Right lobe of liver (tissue), 6 donors: Measurements from ENCODE around the gene TNXB. TPM values are rescaled to one million over a fixed set of nuclear protein-coding genes. Genes with fewer than 3 reads are reported as not detected.

ENCODE experiments used
- ATAC-seq, 4 donors: fragments of 200-7000 bp; cut with Tn5 transposase; one replicate each; pipeline ENCODE4 v1.9.1; 2020; ENCODE audit warnings: mild to moderate bottlenecking in 4 of 4, moderate library complexity in 4 of 4
- DNase-seq, 3 donors: peaks; one replicate each; pipeline ENCODE4 v3.0.0-alpha.2; 2020
- H3K27ac ChIP-seq, 3 donors: fragments of 200-600 bp; one replicate each; pipeline ENCODE4 v1.8.0; 2022
- H3K27me3 ChIP-seq, 2 donors: fragments of 200-600 bp; one replicate each; pipeline ENCODE4 v1.8.0; 2022
- H3K36me3 ChIP-seq, 4 donors: fragments of 200-600 bp; sonication (generic) in 1 of 4; one replicate each; pipeline versions ENCODE4 v1.5.1 to v1.8.0; 2017 to 2022; ENCODE audit warnings: control low read depth in 1 of 4
- H3K4me1 ChIP-seq, 4 donors: fragments of 200-600 bp; sonication (generic) in 1 of 4; one replicate each; pipeline versions ENCODE4 v1.5.1 to v1.8.0; 2017 to 2022; ENCODE audit warnings: control low read depth in 1 of 4
- H3K4me3 ChIP-seq, 3 donors: fragments of 200-600 bp; one replicate each; pipeline ENCODE4 v1.8.0; 2022
- H3K9me3 ChIP-seq, 4 donors: fragments of 200-600 bp; sonication (generic) in 1 of 4; one replicate each; pipeline versions ENCODE4 v1.5.1 to v1.8.0; 2017 to 2022; ENCODE audit warnings: control low read depth in 1 of 4
- POLR2A ChIP-seq: fragments of 450-650 bp; IDR thresholded peaks from one replicate; pipeline ENCODE4 v1.6.1; 2017; ENCODE audit warnings: antibody characterized with exemption, mild to moderate bottlenecking
- WGBS: methylation state at CpG from one replicate; pipeline ENCODE4 v1.1.6; 2018; ENCODE audit warnings: low coverage, low lambda C conversion rate; ENCODE audit not compliant: insufficient coverage; ENCODE audit errors: missing lambda C conversion rate; 5-methylcytosine and 5-hydroxymethylcytosine counted together
- intact Hi-C, 2 donors: fragments of 100-400 bp; cut with DNase I; formaldehyde crosslinking; loops; one replicate each; pipeline versions ENCODE4 v1.11.2 to v1.14.1; 2022
- total RNA-seq, 6 experiments: library from RNA; depleted of rRNA in 2 of 6; stranded (reverse); fragments of >200 nt in 2 of 6; fragmentation: NEBNext Ultra II Directional in 3 of 6; extraction: Animal tissue kit (Norgen Biotek cat#: 25700) in 3 of 6; gene quantifications; one replicate each; pipeline versions ENCODE4 v1.1.0 to v1.2.4, GENCODE V29; 2016 to 2023
- TF ChIP-seq, protein P1 (sequence below), 4 donors: fragments of 200-600 bp in 3 of 4; fragments of 450-650 bp in 1 of 4; IDR thresholded peaks; one replicate each; pipeline versions ENCODE4 v1.5.1 to v1.8.0; 2016 to 2022; ENCODE audit warnings: antibody characterized with exemption in 4 of 4, mild to moderate bottlenecking in 2 of 4
- donor health status: DM: no; HTN: yes; CAD: no.
- donor health status: DM: no; HTN: no; CAD: no.
- donor health status: DM: no; HTN: no; CAD: no.
- donor health status: DM: no; HTN: yes; CAD: no.
- donor health status: DM: no; HTN: yes; CAD: no.

Gene TNXB
- total RNA-seq, 6 experiments from 2014 or later = 7.2 to 28.3 (median 10.3) TPM

DNA sequence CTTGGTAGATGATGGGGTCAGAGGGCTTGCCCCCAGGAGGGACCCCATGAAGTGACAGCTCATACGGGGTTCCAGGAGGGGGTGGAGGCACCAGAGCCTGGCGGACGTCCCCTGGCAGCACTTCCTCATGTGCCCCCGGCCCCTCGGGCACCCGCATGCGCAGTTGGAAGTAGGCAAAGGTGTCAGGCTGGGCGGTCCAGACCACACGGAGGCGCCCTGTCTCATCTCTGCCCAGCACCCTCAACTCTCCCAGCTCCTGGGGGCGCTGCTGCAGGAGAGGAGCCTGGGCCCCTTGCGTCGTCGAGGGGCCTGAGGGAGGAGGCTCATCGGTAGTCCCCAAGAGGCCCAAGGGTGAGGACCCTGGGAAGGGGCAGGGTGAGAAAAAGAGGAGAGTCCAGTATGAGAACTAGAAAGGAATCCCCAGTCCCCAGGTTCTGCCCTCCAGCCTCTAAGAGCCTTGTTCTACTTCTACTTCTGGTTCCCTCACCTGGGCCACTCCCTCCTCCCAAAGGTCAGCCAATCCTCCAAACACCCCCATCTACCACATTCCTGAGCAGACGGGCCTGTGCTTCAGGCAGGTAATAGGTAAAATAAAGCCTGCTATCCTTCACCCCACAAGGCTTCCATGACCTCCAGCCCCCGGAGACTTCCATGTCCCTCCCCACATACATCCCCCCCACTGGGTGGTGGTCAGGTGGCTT is 23.2 kb downstream of the TNXB start:
- H3K4me3 ChIP-seq = no peak overlapping the region
- no peak for TF ChIP-seq POLR2A
- TF ChIP-seq, protein P1, sequence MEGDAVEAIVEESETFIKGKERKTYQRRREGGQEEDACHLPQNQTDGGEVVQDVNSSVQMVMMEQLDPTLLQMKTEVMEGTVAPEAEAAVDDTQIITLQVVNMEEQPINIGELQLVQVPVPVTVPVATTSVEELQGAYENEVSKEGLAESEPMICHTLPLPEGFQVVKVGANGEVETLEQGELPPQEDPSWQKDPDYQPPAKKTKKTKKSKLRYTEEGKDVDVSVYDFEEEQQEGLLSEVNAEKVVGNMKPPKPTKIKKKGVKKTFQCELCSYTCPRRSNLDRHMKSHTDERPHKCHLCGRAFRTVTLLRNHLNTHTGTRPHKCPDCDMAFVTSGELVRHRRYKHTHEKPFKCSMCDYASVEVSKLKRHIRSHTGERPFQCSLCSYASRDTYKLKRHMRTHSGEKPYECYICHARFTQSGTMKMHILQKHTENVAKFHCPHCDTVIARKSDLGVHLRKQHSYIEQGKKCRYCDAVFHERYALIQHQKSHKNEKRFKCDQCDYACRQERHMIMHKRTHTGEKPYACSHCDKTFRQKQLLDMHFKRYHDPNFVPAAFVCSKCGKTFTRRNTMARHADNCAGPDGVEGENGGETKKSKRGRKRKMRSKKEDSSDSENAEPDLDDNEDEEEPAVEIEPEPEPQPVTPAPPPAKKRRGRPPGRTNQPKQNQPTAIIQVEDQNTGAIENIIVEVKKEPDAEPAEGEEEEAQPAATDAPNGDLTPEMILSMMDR (IDR thresholded peaks at IDR 0.05) = no peak
- intact Hi-C loops = no loop called here
- H3K4me1 ChIP-seq = peaks cover 0 to 4% (median 0%) of the 10 kb centered on the region in 4 donors
- H3K36me3 ChIP-seq = no peaks in the 10 kb centered on the region
- ATAC-seq (no peak), DNase-seq (peak in 1 of 3 donors; percentile 39)
- no peak overlapping the region for H3K27ac ChIP-seq
- no peaks in the 10 kb centered on the region for H3K9me3 ChIP-seq
- no peaks in the 10 kb centered on the region for H3K27me3 ChIP-seq
- WGBS = 82% methylated on average over 12 of the region's 17 CpGs

DNA sequence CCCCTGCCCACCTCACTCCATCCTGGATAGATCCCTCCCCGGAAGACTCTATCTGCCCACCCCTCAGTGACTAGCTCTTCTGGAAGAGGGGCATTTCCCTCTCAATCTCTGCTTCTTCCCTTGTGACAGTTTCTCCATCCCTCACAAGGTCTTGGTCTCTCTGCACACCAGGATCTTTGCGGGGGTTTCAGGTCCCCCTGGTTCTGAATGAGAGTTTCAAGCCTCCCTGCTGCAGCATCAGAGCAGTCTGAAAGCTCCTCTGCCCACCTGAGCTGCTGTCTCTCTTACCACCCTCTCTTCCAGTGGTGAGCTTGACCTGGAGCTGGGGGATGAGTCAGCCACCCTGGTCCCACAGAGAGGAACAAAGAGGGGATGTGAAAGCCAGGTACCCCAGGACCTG is 24.4 kb downstream of the TNXB start:
- TF ChIP-seq, protein P1 (IDR thresholded peaks at IDR 0.05) = no peak
- TF ChIP-seq POLR2A = no peak
- WGBS = 81% methylated on average over 2 of the region's 2 CpGs
- Histone ChIP-seq H3K27me3 (no peaks in the 10 kb centered on the region), H3K36me3 (no peaks in the 10 kb centered on the region), H3K9me3 (no peaks in the 10 kb centered on the region), H3K4me3 (no peak overlapping the region), H3K4me1 (peaks cover 0 to 4% (median 0%) of the 10 kb centered on the region in 4 donors), H3K27ac (no peak overlapping the region)
- DNase-seq (no peak), ATAC-seq (no peak)
- intact Hi-C loops = no loop called here

DNA sequence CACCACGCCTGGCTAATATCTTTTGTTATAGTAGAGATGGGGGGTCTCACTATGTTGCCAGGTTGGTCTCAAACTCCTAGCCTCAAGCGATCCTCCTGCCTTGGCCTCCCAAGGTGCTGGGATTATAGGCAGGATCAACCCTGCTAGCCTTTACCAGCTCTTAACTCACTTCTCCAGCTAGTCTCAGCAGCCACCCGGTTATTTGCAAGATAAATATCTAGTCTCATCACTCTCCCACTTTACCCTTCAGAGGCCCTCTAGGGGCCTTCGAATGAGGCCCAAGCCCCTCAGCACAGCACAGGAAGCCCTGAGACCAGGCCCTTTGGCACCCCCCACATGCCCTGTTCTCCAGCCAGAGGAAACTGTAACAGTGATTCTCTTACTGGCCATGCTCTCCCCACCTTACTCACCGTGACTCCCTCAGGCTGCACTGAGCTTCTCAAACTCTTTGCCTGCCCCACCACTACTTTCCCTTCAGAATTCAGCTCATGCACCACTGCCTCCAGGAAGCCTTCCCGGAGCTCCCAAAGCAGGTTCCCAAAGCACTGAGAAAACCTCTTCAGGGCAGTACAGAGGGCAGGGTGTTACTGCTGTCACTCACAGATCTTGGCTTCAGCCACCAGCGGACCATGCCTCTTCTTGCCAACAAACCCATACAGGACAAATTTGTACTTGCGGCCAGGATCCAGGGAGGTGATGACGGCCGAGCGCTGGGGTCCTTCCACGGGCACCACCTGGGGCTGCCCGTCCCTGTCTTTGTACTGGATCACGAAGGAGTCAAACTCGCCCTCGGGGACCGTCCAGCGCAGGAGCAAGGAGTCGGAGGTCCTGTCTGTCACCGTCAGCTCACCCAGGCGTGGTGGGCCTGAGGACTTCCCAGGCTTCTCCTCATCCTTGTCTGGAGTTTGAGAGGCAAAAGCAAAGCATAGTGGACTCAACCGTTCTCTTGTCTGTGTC is 25.0 kb downstream of the TNXB start:
- Histone ChIP-seq H3K9me3 (no peaks in the 10 kb centered on the region), H3K36me3 (no peaks in the 10 kb centered on the region), H3K4me1 (peaks cover 0 to 4% (median 0%) of the 10 kb centered on the region in 4 donors), H3K4me3 (no peak overlapping the region), H3K27me3 (no peaks in the 10 kb centered on the region), H3K27ac (no peak overlapping the region)
- no peak for ATAC-seq
- TF ChIP-seq POLR2A = no peak
- TF ChIP-seq, protein P1 (IDR thresholded peaks at IDR 0.05) = no peak
- WGBS = 81% methylated on average over 5 of the region's 22 CpGs
- DNase-seq = no peak
- intact Hi-C loops = no loop called here

DNA sequence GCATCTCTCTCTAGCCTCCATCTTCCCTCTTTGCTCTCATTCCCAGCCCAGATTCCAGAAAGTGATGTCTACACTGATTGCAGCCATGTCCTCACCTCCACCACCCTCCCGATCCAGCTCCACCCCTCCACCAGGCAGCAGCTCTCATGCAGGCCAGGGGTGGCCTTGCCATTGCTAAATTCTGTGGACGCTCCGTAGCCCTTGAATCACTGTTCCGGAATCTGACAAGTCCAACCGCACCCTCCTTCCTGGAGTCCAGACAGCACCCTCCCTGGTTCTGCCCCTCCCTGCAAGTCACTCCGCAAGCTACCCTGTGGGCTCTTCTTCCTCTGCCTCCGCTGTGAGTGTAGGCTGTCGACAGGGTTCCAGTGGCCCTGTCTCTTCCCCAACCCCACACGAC is 26.2 kb downstream of the TNXB start:
- H3K36me3 ChIP-seq = no peaks in the 10 kb centered on the region
- TF ChIP-seq, protein P1 (IDR thresholded peaks at IDR 0.05) = no peak
- TF ChIP-seq POLR2A = no peak
- no peaks in the 10 kb centered on the region for H3K9me3 ChIP-seq
- no peak for DNase-seq
- no peak for ATAC-seq
- intact Hi-C loops = no loop called here
- H3K4me3 ChIP-seq = no peak overlapping the region
- H3K27me3 ChIP-seq = no peaks in the 10 kb centered on the region
- 73% methylated on average over 9 of the region's 9 CpGs for WGBS
- H3K27ac ChIP-seq = no peak overlapping the region
- H3K4me1 ChIP-seq = peaks cover 0 to 4% (median 0%) of the 10 kb centered on the region in 4 donors
